22Rv1 (cell line): ENCODE measurements around the gene CD19.

ENCODE experiments used
- CTCF ChIP-seq: fragments of 450-650 bp; IDR thresholded peaks from 2 replicates; pipeline ENCODE4 v1.5.1; 2017; ENCODE audit warnings: mild to moderate bottlenecking
- ZFX ChIP-seq: fragments of 450-650 bp; IDR thresholded peaks from 2 replicates; pipeline ENCODE4 v1.6.1; 2017; ENCODE audit warnings: antibody characterized with exemption, borderline replicate concordance

GRCh38 chr16:28910086-28911031, 21.4 kb upstream of the CD19 start:
- TF ChIP-seq CTCF (no peak), ZFX (no peak)
